Neural cell (in vitro differentiated cells): ENCODE measurements around the gene TAS2R20. TPM values are rescaled to one million over a fixed set of nuclear protein-coding genes. Genes with fewer than 3 reads are reported as not detected.

Experiments
- H2AFZ ChIP-seq: fragments of 200-600, 300-800 bp; sonication (generic), shearing (Covaris generic); 2 replicates; pipeline ENCODE4 v1.6.0; 2014; ENCODE audit warnings: low read depth, mild to moderate bottlenecking, antibody characterized with exemption, low read length, moderate library complexity
- H3F3A ChIP-seq: fragments of 200-600 bp; shearing (Covaris generic); 2 replicates; pipeline ENCODE4 v1.6.1; 2016; ENCODE audit warnings: mild to moderate bottlenecking, moderate library complexity, mixed read lengths, antibody characterized with exemption, low read length; ENCODE audit not compliant: insufficient read depth, poor library complexity, severe bottlenecking
- H3K27ac ChIP-seq: fragments of 200-600, 300-800 bp; sonication (generic), shearing (Covaris generic); 2 replicates; pipeline ENCODE4 v1.5.1; 2014; ENCODE audit warnings: mild to moderate bottlenecking, low read length, moderate library complexity
- H3K27me3 ChIP-seq: fragments of 300-800, 200-600 bp; sonication (generic), shearing (Covaris generic); 2 replicates; pipeline ENCODE4 v1.6.0; 2014; ENCODE audit warnings: mild to moderate bottlenecking, low read depth, low read length, moderate library complexity; ENCODE audit not compliant: insufficient read depth
- H3K36me3 ChIP-seq: fragments of 300-800, 200-600 bp; sonication (generic), shearing (Covaris generic); 2 replicates; pipeline ENCODE4 v1.5.1; 2014; ENCODE audit warnings: mild to moderate bottlenecking, antibody characterized with exemption, low read length, moderate library complexity; ENCODE audit not compliant: insufficient read depth
- H3K4me2 ChIP-seq: fragments of 300-800, 200-600 bp; sonication (generic), shearing (Covaris generic); 2 replicates; pipeline ENCODE4 v1.6.0; 2014; ENCODE audit warnings: mild to moderate bottlenecking, low read length
- H3K4me3 ChIP-seq: fragments of 300-800, 200-600 bp; sonication (generic), shearing (Covaris generic); 2 replicates; pipeline ENCODE4 v1.5.1; 2014; ENCODE audit warnings: mild to moderate bottlenecking, low read length, moderate library complexity
- H3K79me2 ChIP-seq: fragments of 200-600 bp; shearing (Covaris generic); replicated peaks from 2 replicates; pipeline ENCODE4 v1.6.0; 2014; ENCODE audit warnings: mild to moderate bottlenecking, low read length, moderate library complexity; ENCODE audit not compliant: insufficient read depth
- H3K9ac ChIP-seq: fragments of 300-800, 200-600 bp; sonication (generic), shearing (Covaris generic); 2 replicates; pipeline ENCODE4 v1.6.1; 2016; ENCODE audit warnings: mild to moderate bottlenecking, low read length, mixed read lengths
- H3K9me2 ChIP-seq: fragments of 200-600 bp; shearing (Covaris generic); 2 replicates; pipeline ENCODE4 v1.6.1; 2016; ENCODE audit warnings: mild to moderate bottlenecking, low read length, mixed read lengths; ENCODE audit not compliant: insufficient read depth
- H3K9me3 ChIP-seq: fragments of 200-600, 300-800 bp; sonication (generic), shearing (Covaris generic); 2 replicates; pipeline ENCODE4 v1.6.1; 2016; ENCODE audit warnings: mild to moderate bottlenecking, mixed run types, low read length, moderate library complexity, mixed read lengths
- H4K20me1 ChIP-seq: fragments of 200-600 bp; shearing (Covaris generic); 2 replicates; pipeline ENCODE4 v1.6.1; 2016; ENCODE audit warnings: mild to moderate bottlenecking, mixed run types; ENCODE audit not compliant: insufficient read depth
- CTCF ChIP-seq: fragments of 450-650 bp; IDR thresholded peaks from 2 replicates; pipeline ENCODE4 v1.5.1; 2014; ENCODE audit warnings: antibody characterized with exemption, mild to moderate bottlenecking, moderate library complexity; ENCODE audit not compliant: poor library complexity, severe bottlenecking
- EP300 ChIP-seq: fragments of 450-650 bp; conservative IDR thresholded peaks from 2 replicates; pipeline ENCODE4 v1.6.1; 2014; ENCODE audit warnings: antibody characterized with exemption, mild to moderate bottlenecking, moderate library complexity; ENCODE audit not compliant: poor library complexity, severe bottlenecking
- EZH2 ChIP-seq: fragments of 200-600, 300-800 bp; shearing (Covaris generic), sonication (generic); IDR thresholded peaks from 2 replicates; pipeline ENCODE4 v1.6.1; 2014; ENCODE audit warnings: antibody characterized with exemption, low read length, borderline replicate concordance, mild to moderate bottlenecking; ENCODE audit not compliant: insufficient read depth, poor library complexity, severe bottlenecking
- MXI1 ChIP-seq: fragments of 450-650 bp; conservative IDR thresholded peaks from 2 replicates; pipeline ENCODE4 v1.6.1; 2014; ENCODE audit warnings: antibody characterized with exemption, mild to moderate bottlenecking; ENCODE audit not compliant: poor library complexity, severe bottlenecking
- POLR2AphosphoS5 ChIP-seq: IDR thresholded peaks from 2 replicates; pipeline ENCODE4 v1.6.1; 2012
- RAD21 ChIP-seq: fragments of 450-650 bp; conservative IDR thresholded peaks from 2 replicates; pipeline ENCODE4 v1.6.1; 2014; ENCODE audit warnings: antibody characterized with exemption, mild to moderate bottlenecking, moderate library complexity
- REST ChIP-seq: IDR thresholded peaks from 2 replicates; pipeline ENCODE4 v1.6.1; 2012; ENCODE audit warnings: borderline replicate concordance
- SMC3 ChIP-seq: fragments of 450-650 bp; conservative IDR thresholded peaks from 2 replicates; pipeline ENCODE4 v1.6.1; 2014; ENCODE audit warnings: antibody characterized with exemption, mild to moderate bottlenecking, moderate library complexity; ENCODE audit not compliant: poor library complexity
- TAF1 ChIP-seq: IDR thresholded peaks from 2 replicates; pipeline ENCODE4 v1.6.1; 2012; ENCODE audit warnings: low read depth
- polyA plus RNA-seq: library from polyadenylated mRNA; depleted of rRNA; stranded (reverse); fragments of >200 nt; gene quantifications from 2 replicates; pipeline ENCODE4 v1.2.3, GENCODE V29; 2014

Gene TAS2R20
- polyA plus RNA-seq, 1 donor from 2014 or later = 3.3 TPM

GRCh38 chr12:10989107-10989506 is 9.0 kb downstream of the TAS2R20 start:
- no peaks in the 10 kb centered on the region for H4K20me1 ChIP-seq
- H3K27me3 ChIP-seq = no peaks in the 10 kb centered on the region
- H3K79me2 ChIP-seq = no peaks in the 10 kb centered on the region
- H3K4me3 ChIP-seq = no peak overlapping the region
- no peak overlapping the region for H3K4me2 ChIP-seq
- H3F3A ChIP-seq = no peaks in the 10 kb centered on the region
- no peaks in the 10 kb centered on the region for H3K9me2 ChIP-seq
- no peak overlapping the region for H3K9ac ChIP-seq
- no peak for TF ChIP-seq CTCF
- no peak for TF ChIP-seq REST
- TF ChIP-seq EZH2 = no peak
- TF ChIP-seq EP300 = no peak
- TF ChIP-seq TAF1 = no peak
- TF ChIP-seq SMC3 = no peak
- no peaks in the 10 kb centered on the region for H3K9me3 ChIP-seq
- no peak overlapping the region for H3K27ac ChIP-seq
- H3K36me3 ChIP-seq = no peaks in the 10 kb centered on the region
- no peak overlapping the region for H2AFZ ChIP-seq

DNA sequence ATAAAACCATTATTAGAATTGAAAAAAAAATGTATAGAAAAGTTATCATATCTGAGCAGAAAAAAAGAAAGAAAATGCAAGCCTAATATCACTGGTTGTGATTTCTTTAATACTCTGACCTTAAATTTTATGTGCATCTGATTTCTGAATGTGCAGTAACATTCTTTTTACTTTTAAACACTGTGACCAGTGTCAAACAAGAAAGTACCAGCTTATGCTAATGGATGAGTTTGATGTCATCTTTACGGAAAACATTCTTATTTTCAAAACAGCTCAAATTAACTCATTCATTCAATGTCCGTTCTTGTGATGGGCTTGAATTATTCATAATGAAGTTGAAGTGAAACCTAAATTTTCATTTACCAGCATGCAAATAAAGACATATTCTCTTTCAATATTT is 11.3 kb downstream of the TAS2R20 start, which contains the start of gene TAS2R50:
Gene TAS2R50 (minus strand): TSS at position 101 of the 400 bp plus-strand sequence. CDS start 52 bp downstream, at position 49.
- Histone ChIP-seq H3K9me3 (no peaks in the 10 kb centered on the region), H4K20me1 (no peaks in the 10 kb centered on the region), H2AFZ (no peak within 1 kb of the TSS), H3K4me3 (no peak within 1 kb of the TSS), H3K79me2 (no peaks in the 10 kb centered on the region), H3K4me2 (no peak within 1 kb of the TSS), H3F3A (no peaks in the 10 kb centered on the region), H3K36me3 (no peaks in the 10 kb centered on the region), H3K27ac (no peak within 1 kb of the TSS), H3K9ac (no peak within 1 kb of the TSS), H3K9me2 (no peaks in the 10 kb centered on the region), H3K27me3 (no peaks in the 10 kb centered on the region)
- no peak for TF ChIP-seq EZH2
- TF ChIP-seq EP300 = no peak
- TF ChIP-seq MXI1 = no peak
- TF ChIP-seq POLR2AphosphoS5 = no peak
- no peak for TF ChIP-seq REST
- no peak for TF ChIP-seq SMC3
- no peak for TF ChIP-seq TAF1
- TF ChIP-seq CTCF = no peak
- TF ChIP-seq RAD21 = no peak
